ENCODE data around the gene NTN5. TPM values are rescaled to one million over a fixed set of nuclear protein-coding genes. Genes with fewer than 3 reads are reported as not detected.

NTN5 gene
- total and polyA plus RNA-seq, 9 of the 15 experiments (the other 6 are each of a cell fraction or from before 2014, with no cell fraction given) = not detected

- TF ChIP-seq HNRNPLL (IDR thresholded peaks at IDR 0.05; ENCODE audit: low read depth, low read length, poor library complexity, severe bottlenecking) (peak; percentile 44), SP1 (CRISPR knock-in tag; IDR thresholded peaks at IDR 0.05) (peak; percentile 95), ZNF133 (CRISPR knock-in tag; IDR thresholded peaks at IDR 0.05) (no peak), ZNF699 (CRISPR knock-in tag; IDR thresholded peaks at IDR 0.05; ENCODE audit: insufficient replicate concordance) (no peak), SREBF2 (CRISPR knock-in tag; IDR thresholded peaks at IDR 0.05) (no peak), ZBTB9 (CRISPR knock-in tag; IDR thresholded peaks at IDR 0.05) (no peak), ZNF584 (CRISPR knock-in tag; IDR thresholded peaks at IDR 0.05; ENCODE audit: low read depth) (no peak), DACH1 (IDR thresholded peaks at IDR 0.05; ENCODE audit: partially characterized antibody) (no peak), GATA2 (CRISPR knock-in tag; IDR thresholded peaks at IDR 0.05) (no peak), MIER1 (IDR thresholded peaks at IDR 0.05; ENCODE audit: low read depth) (no peak), MITF (IDR thresholded peaks at IDR 0.05) (no peak), PML (IDR thresholded peaks at IDR 0.05; ENCODE audit: low read length) (no peak), ARID4B (CRISPR knock-in tag; IDR thresholded peaks at IDR 0.05) (0 out of 2 replicates have a peak, but pooled peaks have one; percentile 52), MEF2D (tag; conservative IDR thresholded peaks at IDR 0.05; ENCODE audit: low read depth) (no peak), SMARCB1 (IDR thresholded peaks at IDR 0.05; ENCODE audit: insufficient read length, low read depth) (no peak), ZC3H8 (IDR thresholded peaks at IDR 0.05) (no peak), E2F6 (IDR thresholded peaks at IDR 0.05; ENCODE audit: borderline replicate concordance in 1 of 2, extremely low read depth in 1 of 2, insufficient read depth in 1 of 2, insufficient read length in 1 of 2, low read depth in 1 of 2, low read length in 1 of 2, poor library complexity in 1 of 2, severe bottlenecking in 1 of 2) (peak in 1 of 2 experiments; percentile 47)
- TF ChIP-seq, protein P1, sequence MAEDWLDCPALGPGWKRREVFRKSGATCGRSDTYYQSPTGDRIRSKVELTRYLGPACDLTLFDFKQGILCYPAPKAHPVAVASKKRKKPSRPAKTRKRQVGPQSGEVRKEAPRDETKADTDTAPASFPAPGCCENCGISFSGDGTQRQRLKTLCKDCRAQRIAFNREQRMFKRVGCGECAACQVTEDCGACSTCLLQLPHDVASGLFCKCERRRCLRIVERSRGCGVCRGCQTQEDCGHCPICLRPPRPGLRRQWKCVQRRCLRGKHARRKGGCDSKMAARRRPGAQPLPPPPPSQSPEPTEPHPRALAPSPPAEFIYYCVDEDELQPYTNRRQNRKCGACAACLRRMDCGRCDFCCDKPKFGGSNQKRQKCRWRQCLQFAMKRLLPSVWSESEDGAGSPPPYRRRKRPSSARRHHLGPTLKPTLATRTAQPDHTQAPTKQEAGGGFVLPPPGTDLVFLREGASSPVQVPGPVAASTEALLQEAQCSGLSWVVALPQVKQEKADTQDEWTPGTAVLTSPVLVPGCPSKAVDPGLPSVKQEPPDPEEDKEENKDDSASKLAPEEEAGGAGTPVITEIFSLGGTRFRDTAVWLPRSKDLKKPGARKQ (CRISPR knock-in tag; IDR thresholded peaks at IDR 0.05) = no peak
Measured at GRCh38 chr19:48624067-48624594, 48.7 kb downstream of the NTN5 start (continued).
